EH (cell line): ENCODE results near the gene PRKCA.
"Not testable (repeated sequence)": the region's sequence is repeated elsewhere in the genome, so short reads cannot be mapped to it uniquely, and the experiment has no call there.

Source experiments
- DNase-seq: peaks from one replicate; pipeline ENCODE4 v3.0.0-alpha.2; 2015; ENCODE audit warnings: low read depth

Gene PRKCA

GRCh38 chr17:66290101-66290722 lies 12.2 kb upstream of the PRKCA start:
- DNase-seq = no peak

GRCh38 chr17:66292353-66292752 lies 10.1 kb upstream of the PRKCA start:
- no peak for DNase-seq

GRCh38 chr17:66296289-66296725 lies 6.1 kb upstream of the PRKCA start:
- no peak for DNase-seq

GRCh38 chr17:66297443-66297842 lies 5.0 kb upstream of the PRKCA start:
- DNase-seq = not testable (repeated sequence)

DNA sequence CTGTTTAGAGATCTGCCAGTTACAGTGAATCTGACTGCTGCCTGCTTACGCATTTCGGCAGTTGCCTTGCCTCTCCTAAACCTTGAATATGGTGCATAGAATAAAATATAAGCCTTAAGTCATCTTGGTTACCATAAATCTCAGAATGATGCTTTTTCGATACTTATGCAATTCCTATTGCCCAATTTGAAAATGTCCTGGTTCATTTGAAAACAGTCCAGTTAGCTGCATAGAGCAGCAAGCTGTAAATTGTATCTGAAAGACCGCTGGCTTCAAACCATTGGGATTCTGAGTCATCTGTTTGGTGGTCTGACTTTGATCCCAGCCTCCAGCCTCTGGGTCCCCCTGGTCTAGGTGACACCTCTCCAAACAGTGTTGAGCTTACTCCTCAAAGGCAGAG lies 2.7 kb upstream of the PRKCA start:
- DNase-seq = no peak

DNA sequence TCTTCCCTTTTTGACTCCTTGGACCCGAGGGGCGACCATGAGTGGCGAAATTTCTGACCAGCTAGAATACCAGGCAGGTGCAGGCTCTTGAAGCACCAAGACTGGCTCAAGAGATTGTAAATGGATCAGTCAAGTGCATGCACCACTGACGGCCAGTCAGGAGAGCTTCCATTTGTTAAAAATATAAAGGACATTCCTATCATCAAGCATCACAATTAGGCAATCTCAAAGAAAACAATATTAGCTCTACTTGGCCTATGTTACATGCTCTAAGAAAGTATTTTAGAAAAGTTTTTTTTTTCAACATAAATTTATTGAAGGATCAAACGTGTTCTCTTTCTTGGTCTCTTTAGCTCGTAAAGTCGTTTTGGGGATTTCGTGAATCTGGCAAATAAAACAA lies 1.5 kb upstream of the PRKCA start:
- DNase-seq = peak; percentile 31

GRCh38 chr17:66301367-66301863 lies 998 bp upstream of the PRKCA start:
- no peak for DNase-seq

- DNase-seq = peak; percentile 69
Measured at GRCh38 chr17:66302761-66303626, 581 bp downstream of the PRKCA start.

DNA sequence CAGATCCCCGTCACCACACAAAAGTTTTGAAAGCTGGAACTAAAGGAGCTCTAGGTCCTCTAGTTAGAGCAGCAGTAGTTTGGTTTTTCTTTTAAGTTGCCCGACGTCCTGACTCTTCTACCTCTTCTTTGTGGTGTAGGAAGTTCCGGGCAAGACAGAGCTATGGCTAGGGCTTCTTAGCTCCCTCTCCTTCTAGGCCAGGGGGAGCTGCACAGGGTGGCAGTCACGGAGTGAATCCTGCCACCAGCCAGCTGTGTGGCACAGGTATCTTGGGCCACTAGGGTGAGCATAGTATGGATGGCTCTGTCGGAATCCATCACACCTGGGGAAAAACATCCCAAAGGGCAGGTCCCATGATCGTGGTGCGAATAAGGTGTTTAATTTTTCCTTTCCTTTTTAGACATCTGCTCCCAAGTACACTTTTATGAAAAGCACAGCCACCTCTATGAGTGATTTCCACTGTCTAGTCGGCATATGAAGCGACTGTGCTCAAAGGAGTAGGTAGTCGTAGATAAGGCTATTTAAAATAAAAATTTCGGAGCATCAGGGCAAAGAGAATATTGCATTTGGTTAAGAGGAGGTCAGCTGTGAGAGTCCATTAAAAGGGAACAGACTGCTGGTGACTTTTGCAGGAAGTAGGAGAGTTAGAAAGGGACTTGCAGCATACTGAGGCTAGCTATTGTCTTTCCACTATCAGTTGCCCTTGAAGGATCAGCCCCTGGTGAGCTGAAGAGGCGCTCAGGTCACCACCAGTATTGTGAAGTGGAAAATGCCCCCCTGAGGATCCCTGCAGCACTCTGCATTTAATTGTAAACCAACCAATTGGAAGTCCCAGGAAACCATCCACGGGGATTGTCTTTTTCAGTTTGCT lies 2.1 kb downstream of the PRKCA start:
- DNase-seq = peak; percentile 51

DNA sequence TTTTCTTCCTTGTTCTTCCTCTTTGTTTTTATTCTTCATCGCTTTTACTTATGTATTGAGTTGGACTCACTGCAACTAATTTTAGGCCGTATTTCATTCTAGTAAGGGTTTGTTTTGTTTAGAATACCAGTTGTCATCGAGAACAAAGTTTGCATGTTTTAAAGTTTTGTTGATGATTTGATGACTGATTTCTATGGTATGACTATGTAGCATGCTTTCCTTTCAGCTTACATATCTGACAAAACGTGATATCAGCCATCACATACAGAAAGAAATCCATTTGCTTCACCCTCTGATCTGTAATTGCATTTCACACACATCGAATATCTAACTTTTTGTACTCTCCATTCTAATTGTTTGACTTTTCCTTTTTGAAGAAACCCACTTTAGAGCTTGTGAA lies 4.0 kb downstream of the PRKCA start:
- DNase-seq = peak; percentile 84

- DNase-seq = no peak
Measured at GRCh38 chr17:66307257-66307656, 4.8 kb downstream of the PRKCA start.

GRCh38 chr17:66308856-66309255 lies 6.4 kb downstream of the PRKCA start:
- DNase-seq = no peak

GRCh38 chr17:66309793-66310192 lies 7.4 kb downstream of the PRKCA start:
- DNase-seq = no peak

DNA sequence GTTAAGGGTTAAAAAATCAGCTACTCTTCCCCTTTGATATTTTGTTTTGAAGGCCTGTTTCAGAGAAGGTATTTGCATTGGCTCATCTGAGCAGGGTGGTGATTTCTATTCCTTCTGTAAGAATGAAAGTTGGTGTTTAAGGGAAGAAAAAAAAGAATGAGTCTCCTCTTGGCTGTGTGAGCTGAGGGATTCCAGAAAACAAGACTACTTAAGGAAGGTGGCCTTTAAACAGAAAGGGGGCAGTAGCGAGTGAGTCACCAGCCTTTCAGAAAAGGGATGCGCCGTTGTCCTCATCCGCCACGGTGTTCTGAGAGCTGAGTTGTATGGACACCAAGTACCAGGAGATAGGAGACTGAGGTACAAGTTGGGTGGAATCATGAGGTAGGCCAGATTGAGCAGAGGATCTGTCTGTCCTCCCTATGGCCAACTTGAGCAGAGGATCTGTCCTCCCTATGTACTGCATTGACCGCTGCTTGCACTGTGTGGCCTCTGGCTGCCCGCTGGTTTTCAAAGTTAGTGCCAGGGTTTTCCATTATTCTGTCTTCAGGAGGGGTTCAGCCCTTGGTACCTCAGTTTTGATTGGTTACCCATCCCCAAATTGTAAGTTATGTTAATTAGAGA lies 8.2 kb downstream of the PRKCA start:
- no peak for DNase-seq

DNA sequence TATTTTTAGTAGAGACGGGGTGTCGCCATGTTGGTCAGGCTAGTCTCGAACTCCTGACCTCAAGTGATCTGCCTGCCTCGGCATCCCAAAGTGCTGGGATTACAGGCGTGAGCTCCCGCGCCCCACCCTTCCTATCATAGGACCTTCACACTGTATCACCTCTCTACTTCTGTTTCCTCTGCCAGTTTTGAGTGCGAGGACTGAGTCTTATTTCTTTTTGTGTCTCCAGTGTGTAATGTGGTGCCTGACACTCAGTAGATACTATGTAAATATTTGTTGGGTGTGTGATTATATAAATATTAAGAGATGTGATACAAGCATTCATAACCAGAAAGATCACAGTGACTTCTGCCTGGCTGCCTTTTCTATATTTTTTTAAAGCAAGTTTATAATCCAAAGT lies 10.5 kb downstream of the PRKCA start:
- DNase-seq = no peak

DNA sequence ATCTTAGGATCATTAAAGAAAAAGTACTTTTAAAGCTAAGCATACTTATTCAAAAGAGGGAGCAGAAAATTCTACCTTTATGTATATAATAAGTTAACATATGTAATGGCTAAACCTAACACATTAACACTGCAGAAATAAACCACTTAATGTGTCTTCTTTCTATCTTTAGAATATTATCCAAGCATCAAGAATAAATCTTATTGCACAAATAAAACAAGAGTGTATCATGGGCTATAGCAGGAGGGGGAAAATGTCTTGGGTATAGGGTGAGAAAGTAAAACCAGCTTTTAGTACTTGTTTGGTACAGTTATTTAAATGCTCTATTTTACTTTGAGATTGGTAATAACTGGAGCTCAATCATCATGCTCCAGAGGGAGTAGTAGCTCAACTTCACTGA lies 10.9 kb downstream of the PRKCA start:
- DNase-seq = no peak

- no peak for DNase-seq
Measured at GRCh38 chr17:66313995-66314659, 11.7 kb downstream of the PRKCA start.

DNA sequence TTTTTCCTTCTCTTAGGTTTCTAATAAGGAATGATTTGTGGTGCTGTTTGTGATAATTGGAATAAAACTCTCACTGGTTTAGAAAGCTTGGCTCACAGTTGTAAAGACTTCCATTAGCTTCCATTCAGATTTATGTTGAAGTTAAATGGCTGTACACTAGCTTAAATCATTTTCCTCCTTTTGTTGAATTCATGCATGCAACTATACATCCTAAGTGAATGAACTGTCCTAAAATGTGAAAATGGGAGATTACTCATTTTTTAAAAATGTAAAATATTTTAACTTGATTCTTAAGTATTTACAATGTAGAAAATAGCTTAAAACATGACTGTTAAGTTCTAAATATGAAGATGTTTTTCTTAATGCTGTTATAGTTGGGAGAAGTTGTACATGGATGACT lies 15.2 kb downstream of the PRKCA start:
- peak; percentile 68 for DNase-seq

DNA sequence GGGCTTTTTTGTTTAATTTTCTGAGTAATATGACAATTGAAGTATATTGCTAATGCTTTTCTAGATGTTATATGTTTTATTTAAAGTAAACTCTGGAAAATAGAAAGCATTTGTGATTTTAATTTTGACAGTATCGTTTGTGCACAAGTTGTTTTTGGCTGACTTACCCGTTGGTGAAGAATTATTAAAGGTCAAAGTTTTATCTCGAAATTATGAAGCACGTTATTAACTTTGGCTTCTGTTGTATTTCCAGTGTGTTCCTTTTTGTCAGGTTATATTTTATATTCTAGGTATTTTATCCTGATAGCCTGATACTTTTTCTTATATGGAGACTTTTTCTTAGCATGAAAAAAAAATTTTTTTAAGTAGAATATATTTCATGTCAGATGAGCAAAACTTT lies 16.8 kb downstream of the PRKCA start:
- DNase-seq = no peak

- peak; percentile 85 for DNase-seq
Measured at GRCh38 chr17:66322764-66323163, 20.4 kb downstream of the PRKCA start.

DNA sequence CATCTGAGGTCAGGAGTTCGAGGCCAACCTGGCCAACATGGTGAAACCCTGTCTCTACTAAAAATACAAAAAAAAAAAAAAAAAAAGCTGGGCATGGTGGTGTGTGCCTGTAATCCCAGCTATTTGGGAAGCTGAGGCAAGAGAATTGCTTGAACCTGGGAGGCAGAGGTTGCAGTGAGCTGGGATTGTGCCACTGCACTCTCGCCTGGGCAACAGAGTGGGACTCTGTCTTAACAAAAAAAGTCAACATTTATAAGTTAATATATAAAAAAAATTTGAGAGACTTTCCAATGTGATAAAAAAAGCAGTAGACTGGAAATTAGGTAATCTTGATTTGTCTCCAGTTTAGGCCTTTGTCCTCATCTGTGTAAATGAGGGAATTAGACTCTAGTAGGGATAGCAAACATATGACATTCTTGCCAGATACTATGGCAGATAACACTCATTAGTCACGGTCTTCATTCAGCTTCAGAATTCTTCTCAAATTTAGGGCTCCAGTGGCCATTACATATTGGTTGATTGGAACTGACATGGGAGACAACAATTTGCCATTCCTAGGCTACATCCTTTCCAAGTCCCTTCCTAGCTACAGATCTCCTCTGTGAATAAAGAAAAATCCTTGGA lies 22.1 kb downstream of the PRKCA start:
- peak; percentile 91 for DNase-seq
